Measurements from ENCODE around the gene MORC2. TPM values are rescaled to one million over a fixed set of nuclear protein-coding genes. Genes with fewer than 3 reads are reported as not detected.

Gene MORC2
- polyA plus RNA-seq, 1 donor (not counting 4 experiments of a cell fraction or from before 2014, with no cell fraction given): 14.1 TPM

DNA sequence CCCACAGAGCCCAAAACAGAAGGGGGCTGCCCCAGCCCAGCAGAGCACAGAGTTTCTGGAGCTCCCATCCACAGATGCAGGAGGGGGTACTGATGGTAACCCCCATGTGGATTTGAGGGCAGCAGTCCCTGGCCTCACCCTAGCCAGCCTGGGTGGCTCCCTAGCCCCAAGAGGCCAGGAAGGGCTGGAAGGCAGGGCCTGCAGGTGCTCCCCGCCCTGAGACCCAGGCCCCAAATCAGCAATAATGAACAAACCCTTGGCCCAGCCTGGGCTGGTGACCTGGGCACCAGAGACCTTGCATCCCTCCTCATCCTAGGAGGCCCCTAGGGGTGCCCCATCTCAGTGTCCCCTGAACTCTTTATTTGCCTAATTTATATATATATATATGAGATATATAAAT lies 61.6 kb downstream of the MORC2 start:
- Histone ChIP-seq H3K9me3 (ENCODE audit: control insufficient read depth, low read depth, low read length) (no peaks in the 10 kb centered on the region), H3K9me1 (ENCODE audit: control insufficient read depth, extremely low read depth, insufficient read depth, low read length) (no peaks in the 10 kb centered on the region), H3K4me1 (ENCODE audit: control insufficient read depth, extremely low read depth, insufficient read depth, low read length) (no peaks in the 10 kb centered on the region), H2AFZ (ENCODE audit: control insufficient read depth, low read length) (no peak overlapping the region), H3K4me3 (ENCODE audit: control insufficient read depth in 2 of 3, extremely low read depth in 1 of 3, insufficient read depth in 2 of 3, low read depth in 1 of 3, low read length in 3 of 3) (no peak overlapping the region), H3K36me3 (ENCODE audit: control insufficient read depth in 2 of 2, extremely low read depth in 1 of 2, insufficient read depth in 2 of 2, low read length in 2 of 2) (peaks cover 0 to 7% of the 10 kb centered on the region in 2 experiments), H3K79me2 (ENCODE audit: control insufficient read depth, insufficient read depth, low read length) (no peaks in the 10 kb centered on the region), H3K27ac (ENCODE audit: control insufficient read depth, insufficient read depth, low read length) (no peak overlapping the region), H3K27me3 (ENCODE audit: control insufficient read depth, extremely low read depth, insufficient read depth, low read length) (no peaks in the 10 kb centered on the region), H3K9ac (ENCODE audit: control insufficient read depth, extremely low read depth, insufficient read depth, low read length) (no peak overlapping the region), H3K4me2 (ENCODE audit: control insufficient read depth, extremely low read depth, insufficient read depth, low read depth, low read length) (no peak overlapping the region), H4K20me1 (ENCODE audit: control insufficient read depth, extremely low read depth, insufficient read depth, low read length) (no peaks in the 10 kb centered on the region)
- DNase-seq (ENCODE audit: low read depth, low spot score): no peak
- dilution Hi-C loops (cut with MboI; ENCODE audit: extremely low pct_ligation_motif_present, low sequenced_read_pairs): no loop called here
- TF ChIP-seq, protein P1, sequence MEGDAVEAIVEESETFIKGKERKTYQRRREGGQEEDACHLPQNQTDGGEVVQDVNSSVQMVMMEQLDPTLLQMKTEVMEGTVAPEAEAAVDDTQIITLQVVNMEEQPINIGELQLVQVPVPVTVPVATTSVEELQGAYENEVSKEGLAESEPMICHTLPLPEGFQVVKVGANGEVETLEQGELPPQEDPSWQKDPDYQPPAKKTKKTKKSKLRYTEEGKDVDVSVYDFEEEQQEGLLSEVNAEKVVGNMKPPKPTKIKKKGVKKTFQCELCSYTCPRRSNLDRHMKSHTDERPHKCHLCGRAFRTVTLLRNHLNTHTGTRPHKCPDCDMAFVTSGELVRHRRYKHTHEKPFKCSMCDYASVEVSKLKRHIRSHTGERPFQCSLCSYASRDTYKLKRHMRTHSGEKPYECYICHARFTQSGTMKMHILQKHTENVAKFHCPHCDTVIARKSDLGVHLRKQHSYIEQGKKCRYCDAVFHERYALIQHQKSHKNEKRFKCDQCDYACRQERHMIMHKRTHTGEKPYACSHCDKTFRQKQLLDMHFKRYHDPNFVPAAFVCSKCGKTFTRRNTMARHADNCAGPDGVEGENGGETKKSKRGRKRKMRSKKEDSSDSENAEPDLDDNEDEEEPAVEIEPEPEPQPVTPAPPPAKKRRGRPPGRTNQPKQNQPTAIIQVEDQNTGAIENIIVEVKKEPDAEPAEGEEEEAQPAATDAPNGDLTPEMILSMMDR (optimal IDR thresholded peaks at IDR 0.05 in 1 of 3, IDR thresholded peaks at IDR 0.05 in 1 of 3, conservative IDR thresholded peaks at IDR 0.05 in 1 of 3; ENCODE audit: extremely low read depth in 1 of 3, insufficient read depth in 2 of 3, low read length in 3 of 3): no peak
- no peak for TF ChIP-seq EZH2 (IDR thresholded peaks at IDR 0.05; ENCODE audit: low read length)
- no peak for FAIRE-seq

DNA sequence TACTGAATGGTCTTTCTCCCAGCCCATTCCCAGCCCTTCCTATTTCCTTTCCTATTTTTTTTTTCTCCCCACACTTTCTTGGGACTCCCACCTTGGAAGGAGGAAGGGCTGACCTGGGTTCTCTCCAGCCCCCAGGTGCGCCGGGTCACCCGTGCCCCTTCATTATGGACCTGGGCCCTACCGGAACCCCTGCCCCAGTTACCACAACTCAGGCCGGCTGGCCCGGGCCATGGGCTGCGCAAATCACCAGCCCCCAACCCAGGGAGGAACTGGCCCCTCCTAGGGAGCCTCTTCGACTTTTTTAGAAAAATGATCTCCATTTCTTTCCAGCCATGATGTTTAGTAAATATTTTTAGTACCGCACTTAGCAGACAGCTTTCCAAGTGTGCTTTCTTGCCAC lies 62.2 kb downstream of the MORC2 start:
- H3K4me2 ChIP-seq (ENCODE audit: control insufficient read depth, extremely low read depth, insufficient read depth, low read depth, low read length): no peak overlapping the region
- H3K4me3 ChIP-seq (ENCODE audit: control insufficient read depth in 2 of 3, extremely low read depth in 1 of 3, insufficient read depth in 2 of 3, low read depth in 1 of 3, low read length in 3 of 3): no peak overlapping the region
- H3K9me3 ChIP-seq (ENCODE audit: control insufficient read depth, low read depth, low read length): no peaks in the 10 kb centered on the region
- dilution Hi-C loops (cut with MboI; ENCODE audit: extremely low pct_ligation_motif_present, low sequenced_read_pairs): no loop called here
- H3K27me3 ChIP-seq (ENCODE audit: control insufficient read depth, extremely low read depth, insufficient read depth, low read length): no peaks in the 10 kb centered on the region
- H3K9me1 ChIP-seq (ENCODE audit: control insufficient read depth, extremely low read depth, insufficient read depth, low read length): no peaks in the 10 kb centered on the region
- peaks cover 0 to 7% of the 10 kb centered on the region in 2 experiments for H3K36me3 ChIP-seq (ENCODE audit: control insufficient read depth in 2 of 2, extremely low read depth in 1 of 2, insufficient read depth in 2 of 2, low read length in 2 of 2)
- no peak overlapping the region for H3K9ac ChIP-seq (ENCODE audit: control insufficient read depth, extremely low read depth, insufficient read depth, low read length)
- H4K20me1 ChIP-seq (ENCODE audit: control insufficient read depth, extremely low read depth, insufficient read depth, low read length): no peaks in the 10 kb centered on the region
- H3K4me1 ChIP-seq (ENCODE audit: control insufficient read depth, extremely low read depth, insufficient read depth, low read length): no peaks in the 10 kb centered on the region
- H3K27ac ChIP-seq (ENCODE audit: control insufficient read depth, insufficient read depth, low read length): no peak overlapping the region
- no peak for DNase-seq (ENCODE audit: low read depth, low spot score)
- no peaks in the 10 kb centered on the region for H3K79me2 ChIP-seq (ENCODE audit: control insufficient read depth, insufficient read depth, low read length)
- H2AFZ ChIP-seq (ENCODE audit: control insufficient read depth, low read length): no peak overlapping the region
- no peak for TF ChIP-seq EZH2 (IDR thresholded peaks at IDR 0.05; ENCODE audit: low read length)
- TF ChIP-seq, protein P1 (optimal IDR thresholded peaks at IDR 0.05 in 1 of 3, IDR thresholded peaks at IDR 0.05 in 1 of 3, conservative IDR thresholded peaks at IDR 0.05 in 1 of 3; ENCODE audit: extremely low read depth in 1 of 3, insufficient read depth in 2 of 3, low read length in 3 of 3): no peak
- no peak for FAIRE-seq
